ENCODE results near the gene ZDHHC11. TPM values are rescaled to one million over a fixed set of nuclear protein-coding genes. Genes with fewer than 3 reads are reported as not detected.

The ZDHHC11 gene
- total and polyA plus RNA-seq, 2 of the 4 experiments (the other 2 are of a cell fraction): 0.36 to 1.6 TPM

GRCh38 chr5:893137-893506 is 42.3 kb upstream of the ZDHHC11 start:
- no peak overlapping the region for H2BK15ac ChIP-seq (ENCODE audit: low read depth, low read length)
- intact Hi-C loops (cut with micrococcal nuclease): no loop called here
- BruUV-seq (replicated peaks): no TSS peak

More at GRCh38 chr5:893137-893506, 42.3 kb upstream of the ZDHHC11 start:
- Histone ChIP-seq H2BK5ac (ENCODE audit: low read depth, low read length, poor library complexity, severe bottlenecking) (no peak overlapping the region), H3K27ac (ENCODE audit: insufficient read depth, low read length) (peak overlapping the region; percentile 57; the same call in 1 of the 2 replicates), H3K56ac (ENCODE audit: extremely low read depth, insufficient read depth, low read length) (no peak overlapping the region; the same call in 1 of the 2 replicates), H2AFZ (replicated peaks; ENCODE audit: low read length, poor library complexity) (peak overlapping the region; percentile 100), H2BK20ac (ENCODE audit: low read depth, low read length) (no peak overlapping the region), H3K18ac (ENCODE audit: low read depth, low read length) (no peak overlapping the region), H4K20me1 (ENCODE audit: insufficient read depth, low read length) (no peaks in the 10 kb centered on the region; the same call in 1 of the 2 replicates), H3K4me3 (ENCODE audit: insufficient read depth, low read depth, low read length) (peak overlapping the region; percentile 100), H3K4ac (ENCODE audit: low read depth, low read length) (peak overlapping the region; percentile 47), H3K9ac (ENCODE audit: low read depth, low read length) (peak overlapping the region; percentile 55; the same call in 1 of the 2 replicates), H3K14ac (replicated peaks; ENCODE audit: low read depth, low read length) (no peak overlapping the region; the same call in 1 of the 2 replicates), H2AK9ac (replicated peaks; ENCODE audit: low read depth, low read length, poor library complexity) (peak overlapping the region; percentile 92), H3K23ac (ENCODE audit: low read depth, low read length) (0 out of 2 replicates have a peak overlapping the region, but pooled peaks have one; percentile 42), H3K36me3 (ENCODE audit: control insufficient read depth, insufficient read depth, low read length) (peaks cover 29% of the 10 kb centered on the region), H3K9me3 (ENCODE audit: control insufficient read depth, insufficient read depth, low read length) (no peaks in the 10 kb centered on the region), H2BK120ac (ENCODE audit: low read depth, low read length) (no peak overlapping the region), H3K9me1 (ENCODE audit: insufficient read depth, low read length) (no peaks in the 10 kb centered on the region; the same call in 1 of the 2 replicates), H4K91ac (ENCODE audit: insufficient read depth, low read depth, low read length) (no peak overlapping the region), H3K27me3 (ENCODE audit: control insufficient read depth, insufficient read depth, low read length) (no peaks in the 10 kb centered on the region), H3K79me1 (ENCODE audit: low read depth in 1 of 2, low read length in 2 of 2) (peaks cover 34 to 57% of the 10 kb centered on the region in 2 experiments), H3K4me2 (ENCODE audit: low read depth, low read length) (peak overlapping the region; percentile 71), H4K8ac (ENCODE audit: low read depth in 2 of 2, low read length in 2 of 2) (peak overlapping the region; percentile 35 to 90; a peak in 2 of 4 replicates), H2AK5ac (ENCODE audit: low read depth, low read length) (peak overlapping the region; percentile 48; the same call in 1 of the 2 replicates), H4K5ac (ENCODE audit: low read depth, low read length) (no peak overlapping the region), H3K4me1 (ENCODE audit: control insufficient read depth, insufficient read depth, low read length) (peaks cover 8% of the 10 kb centered on the region)
- POLR2A ChIA-PET (ENCODE audit: unreplicated experiment): no interaction called here
- 0% methylated on average over 27 of the region's 31 CpGs; no CpG with 5 or more reads in 1 of the 2 experiments for WGBS, 2 experiments (ENCODE audit: extremely low coverage in 2 of 2, insufficient read length in 1 of 2)
- CTCF ChIA-PET: interaction anchor here (0.6 to 1.7 kb wide), 2 partner anchors 10 to 90 kb away, joined by 4 read pairs; no protein-coding TSS in a partner anchor
- no peak for DNase-seq
- peak; percentile 2 for ATAC-seq (ENCODE audit: low read depth)
- TF ChIP-seq ELK1 (IDR thresholded peaks at IDR 0.05; ENCODE audit: borderline replicate concordance, low read depth, low read length): no peak
- TF ChIP-seq MXI1 (IDR thresholded peaks at IDR 0.05; ENCODE audit: borderline replicate concordance, low read depth, low read length): no peak
- TF ChIP-seq RCOR1 (IDR thresholded peaks at IDR 0.05; ENCODE audit: insufficient replicate concordance, low read length): no peak
- in situ Hi-C loops (cut with MboI; ENCODE audit: low sequenced_read_pairs) (no loop called here), dilution Hi-C loops (cut with HindIII; ENCODE audit: low sequenced_read_pairs, unreplicated experiment) (no loop called here)
